Omental fat pad (tissue), 4 donors: Measurements from ENCODE around the gene KCNQ1. TPM values are rescaled to one million over a fixed set of nuclear protein-coding genes. Genes with fewer than 3 reads are reported as not detected.

ENCODE experiments used
- ATAC-seq: fragments of 150-250 bp; one replicate; pipeline ENCODE4 v1.9.1; 2016; ENCODE audit warnings: mild to moderate bottlenecking, moderate library complexity; ENCODE audit not compliant: low FRiP score
- DNase-seq: peaks from one replicate; pipeline ENCODE4 v3.0.0-alpha.2; 2019; ENCODE audit warnings: low spot score
- total RNA-seq, 4 donors: library from RNA; depleted of rRNA; stranded (reverse); fragments of >200 nt; gene quantifications; one replicate each; pipeline ENCODE4 v1.1.0, GENCODE V29; 2016
- TF ChIP-seq, protein P1 (sequence below), 3 donors: fragments of 450-650 bp; IDR thresholded peaks; one replicate each; pipeline ENCODE4 v1.5.1; 2016 to 2017; ENCODE audit warnings: antibody characterized with exemption in 3 of 3, mild to moderate bottlenecking in 3 of 3, moderate library complexity in 2 of 3

KCNQ1 gene
- total RNA-seq, 4 donors from 2014 or later: 4.5 to 5.9 (median 5.2) TPM

DNA sequence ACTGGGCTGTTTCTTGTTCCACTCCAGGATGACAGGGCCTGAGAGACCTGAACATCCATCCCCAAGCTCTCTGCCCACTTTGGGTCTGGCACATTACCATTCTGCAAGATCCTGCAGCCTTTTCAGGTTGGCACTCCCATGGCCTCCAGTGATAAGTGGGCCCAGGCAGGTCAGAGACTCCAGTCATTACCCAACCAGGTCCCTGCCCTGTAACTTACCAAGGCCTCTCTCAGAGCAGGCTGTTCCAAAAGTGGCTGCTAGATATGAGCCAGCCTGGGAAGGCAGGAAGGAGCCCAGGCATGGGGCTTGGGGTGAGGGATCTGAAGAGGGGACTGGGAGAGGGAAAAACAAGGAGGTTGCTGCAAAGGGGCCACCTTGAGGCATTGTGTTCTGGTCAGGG, 219.1 kb downstream of the KCNQ1 start:
- no peak for DNase-seq
- TF ChIP-seq, protein P1, sequence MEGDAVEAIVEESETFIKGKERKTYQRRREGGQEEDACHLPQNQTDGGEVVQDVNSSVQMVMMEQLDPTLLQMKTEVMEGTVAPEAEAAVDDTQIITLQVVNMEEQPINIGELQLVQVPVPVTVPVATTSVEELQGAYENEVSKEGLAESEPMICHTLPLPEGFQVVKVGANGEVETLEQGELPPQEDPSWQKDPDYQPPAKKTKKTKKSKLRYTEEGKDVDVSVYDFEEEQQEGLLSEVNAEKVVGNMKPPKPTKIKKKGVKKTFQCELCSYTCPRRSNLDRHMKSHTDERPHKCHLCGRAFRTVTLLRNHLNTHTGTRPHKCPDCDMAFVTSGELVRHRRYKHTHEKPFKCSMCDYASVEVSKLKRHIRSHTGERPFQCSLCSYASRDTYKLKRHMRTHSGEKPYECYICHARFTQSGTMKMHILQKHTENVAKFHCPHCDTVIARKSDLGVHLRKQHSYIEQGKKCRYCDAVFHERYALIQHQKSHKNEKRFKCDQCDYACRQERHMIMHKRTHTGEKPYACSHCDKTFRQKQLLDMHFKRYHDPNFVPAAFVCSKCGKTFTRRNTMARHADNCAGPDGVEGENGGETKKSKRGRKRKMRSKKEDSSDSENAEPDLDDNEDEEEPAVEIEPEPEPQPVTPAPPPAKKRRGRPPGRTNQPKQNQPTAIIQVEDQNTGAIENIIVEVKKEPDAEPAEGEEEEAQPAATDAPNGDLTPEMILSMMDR (IDR thresholded peaks at IDR 0.05): no peak
- no peak for ATAC-seq

DNA sequence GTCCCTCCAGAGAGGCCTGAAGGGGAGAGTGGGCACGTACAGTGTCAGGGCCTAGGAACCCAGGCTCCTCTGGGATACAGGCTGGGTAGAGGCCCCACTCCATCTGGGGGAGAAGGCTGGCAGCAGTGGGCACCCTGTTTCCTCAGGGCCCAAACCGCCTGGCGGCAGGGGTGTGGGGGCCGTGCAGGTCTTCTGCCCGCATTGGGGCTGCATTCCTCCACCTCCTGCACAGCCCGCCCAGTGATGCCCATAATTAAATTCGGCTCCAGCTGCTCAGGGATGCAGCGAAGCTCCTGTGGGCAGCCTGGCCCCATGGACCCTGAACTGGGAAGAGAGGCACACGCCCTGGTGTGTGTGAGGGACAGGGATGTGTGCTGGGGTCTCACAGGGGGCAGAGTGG, 219.6 kb downstream of the KCNQ1 start:
- TF ChIP-seq, protein P1 (IDR thresholded peaks at IDR 0.05): no peak
- no peak for ATAC-seq
- no peak for DNase-seq

DNA sequence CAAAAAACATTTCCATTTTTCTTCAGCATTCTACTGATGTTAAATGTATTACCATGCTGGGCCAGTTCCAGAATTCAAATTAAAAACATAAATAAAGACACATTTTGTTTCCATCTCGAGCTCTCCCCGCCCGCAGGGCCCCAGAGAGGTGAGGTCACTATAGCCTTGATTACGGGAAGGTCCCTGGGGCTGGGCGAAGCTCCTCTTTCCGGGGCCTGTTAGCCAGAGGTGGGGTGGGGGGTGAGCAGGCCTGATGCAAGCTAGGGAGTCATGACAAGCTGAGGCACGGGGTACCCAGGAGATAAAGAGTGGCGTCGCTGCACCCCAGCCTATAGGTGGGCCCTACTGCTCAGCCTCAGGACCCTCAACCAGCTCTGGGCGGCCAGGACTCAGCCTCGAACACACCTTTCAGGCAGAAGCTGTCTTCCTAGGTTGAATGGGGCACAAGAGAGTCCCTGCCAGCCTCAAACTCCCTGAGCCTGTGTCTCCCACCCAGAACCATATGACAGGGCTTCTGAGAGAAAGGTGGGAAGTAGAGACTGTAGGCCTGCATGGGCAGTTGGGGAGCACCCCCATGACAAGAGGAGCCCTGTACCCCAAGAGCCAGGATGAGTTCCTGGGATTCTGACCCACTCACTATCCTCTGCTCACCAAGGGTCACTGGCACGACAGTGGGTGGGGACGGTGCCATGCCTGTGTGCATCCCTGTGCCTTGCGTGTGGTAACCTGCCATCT, 220.2 kb downstream of the KCNQ1 start:
- TF ChIP-seq, protein P1 (IDR thresholded peaks at IDR 0.05): no peak
- DNase-seq (no peak), ATAC-seq (no peak)

DNA sequence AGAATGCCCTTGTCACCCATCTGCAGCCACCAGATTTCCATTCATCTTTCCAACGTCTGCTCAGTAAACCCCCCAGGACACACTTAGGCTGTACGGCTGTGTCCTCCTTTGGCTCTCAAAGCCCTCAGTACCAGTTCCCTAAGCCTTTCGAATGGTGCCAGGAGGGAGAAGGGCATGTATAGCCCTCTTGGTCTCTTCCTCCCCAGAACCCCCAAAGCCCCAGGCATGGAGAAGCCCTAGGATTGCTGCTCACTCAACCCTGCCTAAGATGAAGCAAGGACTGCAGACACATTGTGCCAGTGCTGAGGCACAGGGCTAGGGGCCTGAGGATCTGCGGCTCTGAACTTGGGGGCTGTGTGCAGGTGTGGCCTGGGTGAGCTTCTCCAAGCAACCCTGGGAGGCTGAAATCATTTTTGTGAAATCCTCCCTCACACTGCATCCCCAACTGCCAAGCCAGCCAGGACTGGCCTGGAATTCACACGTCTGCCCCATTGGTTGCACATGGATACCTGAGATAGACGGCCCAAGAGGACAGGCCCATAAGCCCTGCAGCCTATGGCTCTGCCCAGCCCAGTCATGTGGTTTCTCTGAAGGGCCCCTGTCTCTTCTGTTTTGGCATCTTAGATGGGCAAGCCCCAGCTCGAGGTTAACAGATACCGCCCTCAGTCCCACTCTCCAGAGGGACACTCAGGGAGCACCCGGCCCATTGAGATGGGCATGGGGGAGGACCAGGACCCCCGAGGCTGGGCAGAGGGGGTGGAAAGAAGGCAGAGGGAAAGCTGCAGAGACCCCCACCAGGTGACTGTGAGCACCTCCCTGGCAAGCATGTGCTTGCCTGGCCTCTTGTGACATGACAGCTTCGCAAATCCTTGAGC, 221.0 kb downstream of the KCNQ1 start:
- DNase-seq (no peak), ATAC-seq (no peak)
- TF ChIP-seq, protein P1 (IDR thresholded peaks at IDR 0.05): no peak

DNA sequence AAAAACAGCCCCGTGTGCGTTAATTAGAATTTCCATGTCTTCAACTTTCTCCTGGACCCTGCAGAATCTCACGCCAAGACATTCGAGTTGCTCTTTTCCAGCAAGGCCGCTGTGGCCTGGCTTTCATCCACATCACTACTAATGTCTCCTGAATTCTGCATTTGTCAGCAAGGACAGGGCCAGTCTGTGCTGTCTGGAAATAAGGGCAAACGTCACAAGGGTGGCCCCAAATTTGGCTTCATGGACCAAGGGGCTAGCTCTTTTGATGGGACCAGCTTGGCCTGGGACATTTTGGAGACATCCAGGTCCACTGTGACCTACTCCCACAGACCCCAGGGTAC, 221.6 kb downstream of the KCNQ1 start:
- DNase-seq: no peak
- TF ChIP-seq, protein P1 (IDR thresholded peaks at IDR 0.05): no peak
- no peak for ATAC-seq

DNA sequence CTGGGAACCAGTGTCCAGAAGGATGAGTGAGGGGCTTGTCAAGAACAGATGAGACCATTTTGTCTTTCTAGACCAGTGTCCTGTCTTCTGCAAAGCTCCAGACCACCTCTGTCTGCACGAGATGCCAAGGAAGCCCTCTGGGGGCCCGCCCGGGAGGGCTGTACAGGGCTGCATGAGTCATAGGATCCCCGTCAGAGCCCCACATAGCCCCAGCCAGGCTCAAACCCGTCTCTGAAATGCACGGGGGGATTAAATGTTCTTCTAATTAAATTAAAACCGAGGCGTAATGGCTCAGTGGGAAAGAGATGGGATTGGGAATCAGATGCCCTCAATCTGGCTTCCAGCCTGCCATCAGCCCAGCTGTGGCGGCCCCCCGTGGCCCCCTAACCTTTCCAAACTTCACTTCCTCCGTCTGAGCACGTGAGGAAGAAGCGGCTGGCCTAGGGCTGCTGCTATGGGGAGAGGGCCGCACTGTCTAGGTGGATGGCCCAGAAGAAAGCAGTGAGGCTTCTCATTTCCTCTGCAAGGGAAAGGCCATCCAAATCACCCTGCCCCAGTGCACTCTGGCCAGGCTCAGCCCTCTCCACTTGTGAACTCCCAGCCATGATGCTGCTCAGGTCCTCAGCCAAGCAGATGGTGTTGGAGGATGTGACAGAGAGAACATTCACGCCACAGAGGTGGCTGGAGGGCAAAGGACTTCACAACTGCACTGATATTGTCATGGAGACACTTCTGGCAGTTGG, 222.2 kb downstream of the KCNQ1 start:
- TF ChIP-seq, protein P1 (IDR thresholded peaks at IDR 0.05): no peak
- no peak for DNase-seq
- ATAC-seq: no peak
